ENCODE measurements around the gene TSPAN3. TPM values are rescaled to one million over a fixed set of nuclear protein-coding genes. Genes with fewer than 3 reads are reported as not detected.
A peak's percentile ranks its signal among the peaks of the same experiment; 100 is the strongest.

Gene TSPAN3
- total and polyA plus RNA-seq, 10 of the 15 experiments (the other 5 are each of a cell fraction or from before 2014, with no cell fraction given) = 18.9 to 114 (median 57.2) TPM

DNA sequence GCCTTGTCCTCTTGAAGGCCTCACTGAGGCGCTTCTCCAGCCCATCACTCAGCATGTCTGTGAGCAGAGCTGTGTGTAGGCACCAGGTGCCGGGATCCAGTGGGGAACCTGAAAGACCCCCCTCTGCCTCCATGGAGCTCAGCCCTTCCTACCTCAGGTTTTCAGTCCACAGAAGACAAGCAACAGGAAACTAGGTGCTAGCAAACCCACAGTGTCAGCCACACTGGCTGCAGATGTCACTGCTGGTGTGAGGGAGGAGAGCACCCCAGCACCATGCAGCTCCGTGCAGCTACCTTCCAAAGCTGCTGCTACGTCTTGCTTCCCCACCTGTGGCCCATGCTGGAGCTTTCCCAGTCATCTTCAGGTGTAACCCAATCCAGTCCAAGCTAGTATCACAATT, 58.0 kb downstream of the TSPAN3 start:
- ChIA-PET RAD21 (ENCODE audit: unreplicated experiment) (interaction anchor here (1.4 to 15.5 kb wide), 10 partner anchors 9 to 530 kb away, joined by 4 to 259 read pairs (median 11); partner anchors contain the start of gene PSTPIP1), POLR2A (interaction anchor here (1.1 to 2.4 kb wide), 8 partner anchors 9 to 39 kb away, joined by 3 to 14 read pairs (median 7); partner anchors contain the start of gene PSTPIP1), CTCF (interaction anchor here (1.1 to 3.5 kb wide), 10 partner anchors 8 to 169 kb away, joined by 3 to 30 read pairs (median 8); no protein-coding TSS in a partner anchor), SMC1A (ENCODE audit: uncharacterized antibody, unreplicated experiment) (interaction anchor here (1.0 to 2.1 kb wide), 12 partner anchors 9 to 169 kb away, joined by 3 to 28 read pairs (median 6); no protein-coding TSS in a partner anchor)
- Histone ChIP-seq H3K27me3 (replicated peaks in 1 of 2; ENCODE audit: control insufficient read depth in 2 of 2, insufficient read depth in 2 of 2, low read length in 1 of 2) (no peaks in the 10 kb centered on the region), H3K36me3 (ENCODE audit: control insufficient read depth in 2 of 2, insufficient read depth in 2 of 2, low read length in 1 of 2) (no peaks in the 10 kb centered on the region), H3K9ac (ENCODE audit: control insufficient read depth, insufficient read depth, low read length) (no peak overlapping the region), H3K4me2 (ENCODE audit: control insufficient read depth, insufficient read depth) (peak overlapping the region; percentile 83), H3K27ac (ENCODE audit: control insufficient read depth, insufficient read depth) (no peak overlapping the region), H4K20me1 (ENCODE audit: control insufficient read depth, insufficient read depth) (no peaks in the 10 kb centered on the region), H3K9me3 (replicated peaks; ENCODE audit: control insufficient read depth, insufficient read depth, low read length) (no peaks in the 10 kb centered on the region), H3K79me2 (ENCODE audit: control insufficient read depth, insufficient read depth, low read length) (no peaks in the 10 kb centered on the region), H3K4me1 (ENCODE audit: control insufficient read depth, insufficient read depth, low read length) (peaks cover 31% of the 10 kb centered on the region), H2AFZ (ENCODE audit: control insufficient read depth, low read depth, low read length) (no peak overlapping the region), H3K4me3 (no peak overlapping the region; the same call in 1 of the 2 replicates)
- DNase-seq (ENCODE audit: low read depth, low spot score) = no peak
- WGBS (ENCODE audit: insufficient coverage, insufficient replicate concordance, low lambda C conversion rate, missing lambda C conversion rate) = 57% methylated on average over 4 of the region's 4 CpGs
- no peak for ATAC-seq
- TF ChIP-seq RELB (IDR thresholded peaks at IDR 0.05; ENCODE audit: low read depth) (no peak), ZNF687 (IDR thresholded peaks at IDR 0.05) (peak; percentile 53; the same call in 1 of the 2 replicates), MTA2 (IDR thresholded peaks at IDR 0.05; ENCODE audit: low read depth) (0 out of 2 replicates have a peak, but pooled peaks have one; percentile 7), RUNX3 (IDR thresholded peaks at IDR 0.05; ENCODE audit: low read length) (peak; percentile 58; the same call in 1 of the 2 replicates)
- BruUV-seq (replicated peaks) = no TSS peak
- peak; percentile 95 for FAIRE-seq
- intact Hi-C loops (cut with micrococcal nuclease; ENCODE audit: unreplicated experiment) (no loop called here), in situ Hi-C loops (cut with MboI) (no loop called here)
